GM21528 (cell line): Measurements from ENCODE around the gene RHOF.
"Not testable (repeated sequence)": the region's sequence is repeated elsewhere in the genome, so short reads cannot be mapped to it uniquely, and the experiment has no call there.

ENCODE experiments used
- ATAC-seq: cut with Tn5 transposase; IDR thresholded peaks from one replicate; pipeline ENCODE4 v1.9.1; 2021; ENCODE audit warnings: mild to moderate bottlenecking, moderate library complexity; ENCODE audit not compliant: unreplicated experiment, low FRiP score

Gene RHOF

GRCh38 chr12:121776190-121777098, 17.0 kb downstream of the RHOF start:
- peak; percentile 50 for ATAC-seq

GRCh38 chr12:121775501-121775900, 18.0 kb downstream of the RHOF start:
- ATAC-seq: no peak

GRCh38 chr12:121774968-121775474, 18.5 kb downstream of the RHOF start:
- no peak for ATAC-seq

GRCh38 chr12:121773011-121773777, 20.3 kb downstream of the RHOF start:
- peak; percentile 80 for ATAC-seq

GRCh38 chr12:121770813-121771625, 22.5 kb downstream of the RHOF start:
- ATAC-seq: no peak

- no peak for ATAC-seq
These were observed 23.1 kb downstream of the RHOF start for GRCh38 chr12:121770388-121770787.

GRCh38 chr12:121769831-121770301, 23.6 kb downstream of the RHOF start:
- no peak for ATAC-seq

GRCh38 chr12:121769297-121769830, 24.1 kb downstream of the RHOF start:
- ATAC-seq: no peak

GRCh38 chr12:121767525-121768016, 25.9 kb downstream of the RHOF start:
- no peak for ATAC-seq

- ATAC-seq: no peak
These were observed 27.0 kb downstream of the RHOF start for GRCh38 chr12:121766290-121767039.

- no peak for ATAC-seq
These were observed 27.9 kb downstream of the RHOF start for GRCh38 chr12:121765573-121765972.

GRCh38 chr12:121764808-121765207, 28.7 kb downstream of the RHOF start:
- no peak for ATAC-seq

GRCh38 chr12:121762269-121762668, 31.2 kb downstream of the RHOF start:
- no peak for ATAC-seq

GRCh38 chr12:121758536-121758935, 35.0 kb downstream of the RHOF start:
- ATAC-seq: not testable (repeated sequence)

- ATAC-seq: no peak
These were observed 37.9 kb downstream of the RHOF start for GRCh38 chr12:121755591-121755990.

- no peak for ATAC-seq
These were observed 38.7 kb downstream of the RHOF start for GRCh38 chr12:121754836-121755235.

GRCh38 chr12:121753844-121754264, 39.6 kb downstream of the RHOF start:
- ATAC-seq: no peak

GRCh38 chr12:121751749-121752351, 41.6 kb downstream of the RHOF start:
- no peak for ATAC-seq

GRCh38 chr12:121751034-121751433, 42.5 kb downstream of the RHOF start:
- no peak for ATAC-seq
